ENCODE results near the gene STYXL1.
A peak's percentile ranks its signal among the peaks of the same experiment; 100 is the strongest.
"Not testable (repeated sequence)": the region's sequence is repeated elsewhere in the genome, so short reads cannot be mapped to it uniquely, and the experiment has no call there.

Gene STYXL1

DNA sequence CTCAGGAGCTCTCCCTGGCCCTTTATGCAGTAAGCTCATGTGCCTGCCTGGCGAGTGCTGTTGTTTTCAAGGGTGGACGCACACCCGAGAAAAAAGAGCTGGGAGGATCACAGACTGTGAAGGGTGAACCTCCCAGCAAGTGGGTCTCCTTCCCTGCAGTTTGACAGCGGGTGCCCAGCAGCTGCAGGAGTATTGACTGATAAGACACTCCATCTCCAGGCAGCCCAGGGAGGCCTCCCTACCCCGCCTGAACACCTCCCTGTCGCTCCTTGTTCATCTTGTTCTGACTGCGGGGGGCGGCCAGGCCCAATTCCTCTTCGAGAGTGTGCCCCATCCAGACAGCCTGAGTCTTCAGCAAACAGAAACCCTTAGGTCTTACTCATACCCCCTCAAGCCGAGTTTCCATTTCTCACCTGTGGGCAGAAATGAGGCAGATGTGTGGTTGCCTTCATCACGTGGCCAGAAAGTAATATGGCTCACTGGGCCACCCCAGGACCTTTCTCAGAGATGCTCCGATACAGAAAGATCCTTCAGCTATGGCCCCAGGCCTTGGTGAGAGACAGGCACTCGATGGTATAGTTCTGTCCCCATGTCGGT, 17.3 kb upstream of the STYXL1 start:
- DNase-seq = no peak

DNA sequence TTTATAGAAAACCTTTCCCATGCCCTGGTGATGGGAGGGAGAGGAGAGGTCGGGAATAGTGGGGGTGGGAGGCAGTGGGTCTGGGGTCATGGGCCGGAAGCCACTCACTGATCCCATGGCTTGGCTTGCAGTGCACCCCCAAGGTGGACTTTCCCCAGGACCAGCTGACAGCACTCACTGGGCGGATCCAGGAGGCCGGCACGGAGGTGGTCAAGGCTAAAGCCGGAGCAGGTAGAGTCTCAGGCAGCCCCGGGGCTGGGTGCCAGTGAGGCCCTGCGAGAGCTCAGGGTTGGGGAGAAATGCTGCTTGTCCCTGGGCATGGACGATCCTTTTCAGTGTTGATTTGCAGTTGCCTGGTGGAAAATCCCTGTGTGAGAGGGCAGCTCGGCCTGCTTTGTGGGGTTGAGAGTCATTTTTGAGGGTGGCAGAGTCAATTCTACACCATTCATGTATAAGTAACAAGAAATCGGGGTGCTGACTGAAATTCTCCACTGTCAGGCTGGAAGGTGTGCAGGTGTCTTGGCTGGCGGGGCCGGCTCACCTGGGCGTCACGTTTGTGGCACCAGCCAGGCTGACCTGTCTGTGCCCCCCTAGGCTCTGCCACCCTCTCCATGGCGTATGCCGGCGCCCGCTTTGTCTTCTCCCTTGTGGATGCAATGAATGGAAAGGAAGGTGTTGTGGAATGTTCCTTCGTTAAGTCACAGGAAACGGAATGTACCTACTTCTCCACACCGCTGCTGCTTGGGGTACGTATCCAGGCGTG, 16.6 kb upstream of the STYXL1 start:
- DNase-seq = no peak

- no peak for DNase-seq
These were observed 15.7 kb upstream of the STYXL1 start for GRCh38 chr7:76063525-76063924.

DNA sequence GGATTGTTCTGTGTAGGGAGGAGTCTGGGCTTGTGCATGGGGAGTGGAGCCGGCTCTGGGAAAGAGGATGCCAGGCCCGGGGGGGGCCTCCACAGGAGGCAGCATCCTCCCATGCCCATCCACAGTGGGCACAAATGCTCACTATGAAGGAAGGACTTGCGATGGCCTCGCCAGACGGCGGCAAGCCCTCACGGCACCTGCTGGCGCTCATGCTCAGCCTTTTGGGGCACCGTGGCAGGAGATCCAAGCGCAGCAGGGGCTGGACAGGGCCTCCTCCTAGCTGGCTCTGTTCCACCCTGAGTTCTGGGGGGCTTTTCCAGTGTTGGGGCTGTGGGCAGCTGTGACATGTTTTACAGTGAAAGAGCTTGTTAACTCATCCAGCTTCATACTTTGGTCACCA, 15.3 kb upstream of the STYXL1 start:
- no peak for DNase-seq

- DNase-seq = no peak
These were observed 14.5 kb upstream of the STYXL1 start for GRCh38 chr7:76062254-76062653.

- DNase-seq = no peak
These were observed 13.0 kb upstream of the STYXL1 start for GRCh38 chr7:76060842-76061241.

- not testable (repeated sequence) for DNase-seq
These were observed 10.9 kb upstream of the STYXL1 start for GRCh38 chr7:76058745-76059144.

DNA sequence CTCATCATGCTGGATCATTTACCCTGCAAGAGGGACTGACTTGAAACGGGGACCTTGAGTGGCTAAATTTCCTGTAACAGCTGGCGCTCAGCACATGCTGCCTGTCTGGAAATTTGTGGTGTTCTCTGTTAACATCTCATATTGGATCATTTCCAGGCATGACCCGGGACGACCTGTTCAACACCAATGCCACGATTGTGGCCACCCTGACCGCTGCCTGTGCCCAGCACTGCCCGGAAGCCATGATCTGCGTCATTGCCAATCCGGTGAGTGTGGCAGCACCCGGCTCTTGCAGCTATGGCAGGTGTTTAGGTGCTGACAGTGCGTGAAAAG, 10.0 kb upstream of the STYXL1 start:
- DNase-seq = no peak

- no peak for DNase-seq
These were observed 9.5 kb upstream of the STYXL1 start for GRCh38 chr7:76057103-76057812.

GRCh38 chr7:76056241-76056640, 8.4 kb upstream of the STYXL1 start:
- no peak for DNase-seq

GRCh38 chr7:76054123-76055120, 6.6 kb upstream of the STYXL1 start:
- DNase-seq = peak; percentile 47

GRCh38 chr7:76053461-76053860, 5.7 kb upstream of the STYXL1 start:
- DNase-seq = no peak

GRCh38 chr7:76052681-76053080, 4.9 kb upstream of the STYXL1 start:
- not testable (repeated sequence) for DNase-seq

DNA sequence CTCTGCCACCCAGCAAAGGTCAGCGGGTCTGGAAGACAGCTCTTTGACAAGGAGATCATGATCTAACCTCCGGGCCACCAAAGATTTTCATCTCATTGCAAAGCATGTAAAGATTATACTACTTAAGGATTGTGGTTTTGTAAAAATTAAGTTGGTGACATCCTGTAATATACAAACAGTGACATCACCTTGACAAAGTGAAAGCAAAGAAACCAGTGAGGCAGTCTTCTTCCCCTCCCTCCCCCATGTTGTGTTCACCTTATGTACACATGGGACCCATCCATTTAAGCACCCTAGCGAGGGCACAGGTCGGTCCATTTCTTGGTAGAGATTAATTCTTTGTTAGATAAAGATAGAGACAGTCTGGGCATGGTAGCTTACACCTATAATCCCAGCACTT, 4.0 kb upstream of the STYXL1 start:
- DNase-seq = peak; percentile 40

DNA sequence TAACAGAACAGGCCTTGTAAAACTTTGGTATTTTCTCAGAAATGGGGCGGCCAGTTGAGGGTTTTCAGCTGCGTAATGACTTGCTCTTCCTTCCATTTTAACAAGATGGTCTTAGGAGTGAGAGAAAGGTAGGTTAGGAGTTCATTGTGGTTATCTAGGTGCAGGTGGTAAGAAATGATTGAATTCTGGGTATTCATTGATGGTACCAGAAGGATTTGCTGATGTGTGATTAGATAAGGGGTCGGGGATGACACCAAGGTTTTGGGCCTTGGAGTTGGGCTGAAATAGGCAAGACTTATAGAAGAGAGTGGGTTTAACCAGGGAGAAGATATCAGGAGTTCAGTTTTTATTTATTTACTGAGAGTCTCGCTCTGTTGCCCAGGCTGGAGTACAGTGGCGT, 2.7 kb upstream of the STYXL1 start:
- no peak for DNase-seq

DNA sequence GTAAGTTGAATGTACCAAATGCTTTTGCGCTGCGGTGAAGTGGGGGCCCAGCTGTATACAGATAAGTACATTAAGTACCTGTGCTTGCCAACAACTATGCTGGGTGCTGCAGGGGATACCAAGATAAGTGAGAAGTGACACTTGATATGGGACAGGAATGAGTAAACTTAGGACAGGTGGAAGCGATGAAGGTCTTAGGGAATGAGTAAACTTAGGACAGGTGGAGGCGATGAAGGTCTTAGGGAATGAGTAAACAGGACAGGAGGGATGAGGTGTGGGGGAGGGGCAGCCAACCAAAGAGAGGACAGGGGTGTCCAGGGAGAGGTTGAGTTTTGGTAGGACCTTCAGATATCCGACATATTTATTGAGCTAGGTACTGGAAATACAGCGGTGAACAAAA, 1.5 kb upstream of the STYXL1 start:
- DNase-seq = no peak

GRCh38 chr7:76048668-76048988, 828 bp upstream of the STYXL1 start:
- DNase-seq = peak; percentile 24

- DNase-seq = peak; percentile 17
These were observed 442 bp downstream of the STYXL1 start for GRCh38 chr7:76047305-76047810.

DNA sequence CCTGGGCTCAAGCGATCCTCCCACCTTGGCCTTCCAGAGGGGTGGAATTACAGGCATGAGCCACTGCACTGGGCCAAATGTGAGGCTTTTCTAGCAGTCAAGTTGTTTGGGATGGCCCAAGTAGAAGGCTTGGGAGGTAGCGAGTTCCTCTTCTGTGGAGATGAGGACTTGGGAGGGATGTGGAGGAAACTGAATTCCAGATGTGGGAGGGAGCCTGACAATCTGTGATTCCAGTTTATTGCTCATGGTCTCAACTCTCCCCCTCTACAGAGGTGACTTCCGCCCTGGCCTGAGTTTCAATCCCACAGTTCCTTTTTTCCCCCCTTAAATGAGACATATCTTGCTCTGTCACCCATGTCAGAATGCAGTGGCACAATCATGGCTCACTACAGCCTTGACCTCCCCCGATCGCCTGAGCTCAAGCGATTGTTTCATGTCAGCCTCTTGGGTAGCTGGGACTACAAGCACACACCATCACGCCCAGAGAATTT, 3.4 kb downstream of the STYXL1 start:
- DNase-seq = no peak

DNA sequence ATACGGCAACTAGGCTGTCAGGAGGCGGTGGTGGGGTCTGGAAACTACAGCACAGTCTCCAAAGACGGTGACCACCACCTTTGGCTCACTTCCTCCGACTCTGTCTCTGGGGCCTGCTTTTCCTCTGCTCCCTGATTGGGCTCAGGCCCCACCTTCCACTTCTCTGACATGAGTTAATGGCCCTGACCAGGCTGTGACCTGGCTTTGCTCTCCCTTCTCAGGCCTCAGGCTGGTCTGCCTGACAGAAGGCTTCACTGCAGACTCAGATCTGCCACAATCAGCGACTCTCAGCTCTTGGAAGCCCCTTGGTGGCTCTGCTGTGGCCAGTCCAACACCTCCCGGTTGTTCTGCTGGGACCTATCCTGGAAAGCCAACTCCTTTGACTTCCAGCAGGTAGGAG, 7.7 kb downstream of the STYXL1 start:
- DNase-seq = no peak

- DNase-seq = no peak
These were observed 10.5 kb downstream of the STYXL1 start for GRCh38 chr7:76037310-76037709.

- DNase-seq = no peak
These were observed 15.8 kb downstream of the STYXL1 start for GRCh38 chr7:76031964-76032363.

DNA sequence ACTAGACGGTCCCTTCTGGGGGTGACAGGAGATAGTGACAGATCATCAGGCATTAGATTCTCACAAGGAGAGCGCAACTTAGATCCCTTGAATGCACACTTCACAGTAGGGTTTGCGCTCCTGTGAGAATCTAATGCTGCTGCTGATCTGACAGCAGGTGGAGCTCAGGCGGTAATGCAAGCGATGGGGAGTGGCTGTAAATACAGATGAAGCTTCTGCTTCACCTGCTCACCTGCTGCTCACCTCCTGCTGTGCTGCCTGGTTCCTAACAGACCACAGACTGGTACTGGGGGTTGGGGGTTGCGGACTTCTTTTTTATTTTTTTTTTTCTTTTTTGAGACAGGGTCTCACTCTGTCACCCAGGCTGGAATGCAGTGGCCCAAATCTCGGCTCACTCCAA, 18.1 kb downstream of the STYXL1 start:
- not testable (repeated sequence) for DNase-seq
